ENCODE data around the gene MAPK8IP2.

DNA sequence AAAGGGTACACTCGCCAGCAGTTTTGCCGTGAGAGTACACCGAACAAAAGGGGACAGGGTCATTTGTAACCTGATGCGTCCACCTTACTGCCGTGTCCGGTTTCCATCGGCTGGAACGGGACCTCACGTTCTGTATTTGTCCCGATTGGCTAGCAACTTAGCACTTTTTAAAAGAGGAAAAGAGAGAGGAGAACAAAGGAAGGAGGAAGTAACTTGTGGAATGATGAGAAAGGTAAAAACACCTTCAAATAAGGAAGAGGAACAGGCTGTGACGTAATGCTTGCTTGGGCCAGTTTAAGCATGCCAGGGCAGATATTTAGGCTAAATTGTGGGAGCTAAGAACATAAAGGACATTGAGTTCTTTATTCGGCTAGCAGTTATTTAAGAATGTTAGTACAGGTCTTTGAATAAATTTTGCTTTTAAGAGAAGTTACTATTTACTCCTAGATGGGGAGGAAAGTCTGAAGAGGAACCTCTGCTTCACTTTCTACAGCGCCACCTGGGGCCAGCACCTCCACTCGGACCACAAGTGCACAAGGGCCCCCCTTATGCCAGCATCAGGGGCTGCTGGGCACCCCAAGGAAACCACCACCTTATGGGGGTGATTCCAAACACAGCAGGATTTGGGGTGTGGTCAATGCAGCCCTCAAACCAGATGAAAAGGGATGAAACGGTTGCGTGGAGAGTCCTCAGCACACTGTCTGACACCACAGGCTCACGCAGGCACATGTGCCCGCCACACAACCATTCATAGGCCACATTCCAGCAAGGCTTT is 21.5 kb downstream of the MAPK8IP2 start:
- TF ChIP-seq, protein P1, sequence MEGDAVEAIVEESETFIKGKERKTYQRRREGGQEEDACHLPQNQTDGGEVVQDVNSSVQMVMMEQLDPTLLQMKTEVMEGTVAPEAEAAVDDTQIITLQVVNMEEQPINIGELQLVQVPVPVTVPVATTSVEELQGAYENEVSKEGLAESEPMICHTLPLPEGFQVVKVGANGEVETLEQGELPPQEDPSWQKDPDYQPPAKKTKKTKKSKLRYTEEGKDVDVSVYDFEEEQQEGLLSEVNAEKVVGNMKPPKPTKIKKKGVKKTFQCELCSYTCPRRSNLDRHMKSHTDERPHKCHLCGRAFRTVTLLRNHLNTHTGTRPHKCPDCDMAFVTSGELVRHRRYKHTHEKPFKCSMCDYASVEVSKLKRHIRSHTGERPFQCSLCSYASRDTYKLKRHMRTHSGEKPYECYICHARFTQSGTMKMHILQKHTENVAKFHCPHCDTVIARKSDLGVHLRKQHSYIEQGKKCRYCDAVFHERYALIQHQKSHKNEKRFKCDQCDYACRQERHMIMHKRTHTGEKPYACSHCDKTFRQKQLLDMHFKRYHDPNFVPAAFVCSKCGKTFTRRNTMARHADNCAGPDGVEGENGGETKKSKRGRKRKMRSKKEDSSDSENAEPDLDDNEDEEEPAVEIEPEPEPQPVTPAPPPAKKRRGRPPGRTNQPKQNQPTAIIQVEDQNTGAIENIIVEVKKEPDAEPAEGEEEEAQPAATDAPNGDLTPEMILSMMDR (IDR thresholded peaks at IDR 0.05 in 4 of 5, conservative IDR thresholded peaks at IDR 0.05 in 1 of 5): no peak
- no peak for TF ChIP-seq POLR2A (IDR thresholded peaks at IDR 0.05)

Data from gastrocnemius medialis (tissue), 4 donors.